MCF 10A (cell line): ENCODE measurements around the gene FBXW9. TPM values are rescaled to one million over a fixed set of nuclear protein-coding genes. Genes with fewer than 3 reads are reported as not detected.
"Not testable (repeated sequence)": the region's sequence is repeated elsewhere in the genome, so short reads cannot be mapped to it uniquely, and the experiment has no call there.

ENCODE experiments used
- BruUV-seq: library from RNA; stranded (reverse); fragments of 400-500 nt; replicated peaks from 2 replicates; lab custom pipeline; 2021; lab: Mats Ljungman, UMichigan
- CTCF ChIA-PET: fragments of 300-600 bp; sonication (Branson Sonifier 250); formaldehyde crosslinking; extraction: SDS; loops from one replicate; lab custom pipeline; 2021; ENCODE audit warnings: antibody characterized with exemption, inconsistent platforms; lab: Yijun Ruan, JAX
- POLR2A ChIA-PET: fragments of 300-600, 350-650 bp; sonication (Branson Sonifier 250); formaldehyde crosslinking; extraction: SDS; loops from one replicate; lab custom pipeline; 2020; ENCODE audit warnings: antibody characterized with exemption, inconsistent platforms; lab: Yijun Ruan, JAX
- DNase-seq: peaks from one replicate; pipeline ENCODE4 v3.0.0-alpha.2; 2018; ENCODE audit not compliant: unreplicated experiment
- H3K27ac Mint-ChIP-seq: one replicate; pipeline ENCODE4 v1.8.0; 2022; ENCODE audit warnings: mild to moderate bottlenecking, low read depth, mixed read lengths; ENCODE audit not compliant: unreplicated experiment
- H3K27me3 Mint-ChIP-seq: one replicate; pipeline ENCODE4 v1.8.0; 2022; ENCODE audit warnings: mixed read lengths; ENCODE audit not compliant: insufficient read depth, unreplicated experiment
- H3K36me3 Mint-ChIP-seq: one replicate; pipeline ENCODE4 v1.8.0; 2022; ENCODE audit warnings: mild to moderate bottlenecking, moderate library complexity, mixed read lengths; ENCODE audit not compliant: insufficient read depth, unreplicated experiment
- H3K4me1 Mint-ChIP-seq: one replicate; pipeline ENCODE4 v1.8.0; 2022; ENCODE audit warnings: mixed read lengths; ENCODE audit not compliant: insufficient read depth, unreplicated experiment
- H3K4me3 Mint-ChIP-seq: one replicate; pipeline ENCODE4 v1.8.0; 2022; ENCODE audit warnings: mild to moderate bottlenecking, moderate library complexity, mixed read lengths; ENCODE audit not compliant: unreplicated experiment
- H3K9me3 Mint-ChIP-seq: one replicate; pipeline ENCODE4 v1.8.0; 2022; ENCODE audit warnings: mixed read lengths; ENCODE audit not compliant: unreplicated experiment
- CTCF ChIP-seq: fragments of 200-600 bp; IDR thresholded peaks from one replicate; pipeline ENCODE4 v1.8.0; 2022; ENCODE audit warnings: antibody characterized with exemption, mild to moderate bottlenecking; ENCODE audit not compliant: unreplicated experiment
- intact Hi-C: fragments of 100-400 bp; cut with micrococcal nuclease; formaldehyde crosslinking; loops from 2 replicates; pipeline ENCODE4 v1.14.1; 2022
- total RNA-seq: library from RNA; stranded (reverse); gene quantifications from 2 replicates; pipeline ENCODE4 v1.2.3, GENCODE V29; 2022

FBXW9 gene
- total RNA-seq, 1 experiment from 2014 or later = 13.8 TPM

GRCh38 chr19:12715929-12716328, 19.5 kb upstream of the FBXW9 start:
- intact Hi-C loops = no loop called here
- no peaks in the 10 kb centered on the region for H3K9me3 Mint-ChIP-seq
- TF ChIP-seq CTCF = no peak
- H3K27me3 Mint-ChIP-seq = no peaks in the 10 kb centered on the region
- H3K4me1 Mint-ChIP-seq = peaks cover 6% of the 10 kb centered on the region
- no peak overlapping the region for H3K27ac Mint-ChIP-seq
- no TSS peak for BruUV-seq
- peaks cover 87% of the 10 kb centered on the region for H3K36me3 Mint-ChIP-seq
- DNase-seq = no peak
- H3K4me3 Mint-ChIP-seq = no peak overlapping the region
- CTCF ChIA-PET = interaction anchor here (0.7 to 2.2 kb wide), 5 partner anchors 42 to 132 kb away, joined by 3 to 6 read pairs (median 4); no protein-coding TSS in a partner anchor
- POLR2A ChIA-PET = interaction anchor here (1.7 kb wide), 1 partner anchor 19 kb away, joined by 5 read pairs; the partner anchor contains the start of gene FBXW9

GRCh38 chr19:12715102-12715501, 18.7 kb upstream of the FBXW9 start:
- H3K9me3 Mint-ChIP-seq = no peaks in the 10 kb centered on the region
- no peaks in the 10 kb centered on the region for H3K4me1 Mint-ChIP-seq
- H3K4me3 Mint-ChIP-seq = no peak overlapping the region
- CTCF ChIA-PET = interaction anchor here (0.7 to 0.9 kb wide), 2 partner anchors 43 to 81 kb away, joined by 3 to 4 read pairs; no protein-coding TSS in a partner anchor
- no peak overlapping the region for H3K27ac Mint-ChIP-seq
- H3K27me3 Mint-ChIP-seq = no peaks in the 10 kb centered on the region
- TF ChIP-seq CTCF = no peak
- H3K36me3 Mint-ChIP-seq = peaks cover 88% of the 10 kb centered on the region
- intact Hi-C loops = no loop called here
- POLR2A ChIA-PET = interaction anchor here (0.6 to 1.7 kb wide), 2 partner anchors 12 to 18 kb away, joined by 3 to 5 read pairs; partner anchors contain the start of gene FBXW9
- no TSS peak for BruUV-seq
- no peak for DNase-seq

- H3K27me3 Mint-ChIP-seq, DNase-seq, intact Hi-C loops, H3K4me1 Mint-ChIP-seq, BruUV-seq, H3K27ac Mint-ChIP-seq, H3K9me3 Mint-ChIP-seq, H3K4me3 Mint-ChIP-seq: not testable (repeated sequence)
- POLR2A ChIA-PET = interaction anchor here (1.1 kb wide), 1 partner anchor 16 kb away, joined by 4 read pairs; no protein-coding TSS in a partner anchor
- H3K36me3 Mint-ChIP-seq = peaks cover 96% of the 10 kb centered on the region
- CTCF ChIA-PET = interaction anchor here (0.7 to 1.4 kb wide), 6 partner anchors 14 to 83 kb away, joined by 3 to 4 read pairs (median 3); no protein-coding TSS in a partner anchor
Observed at GRCh38 chr19:12713304-12713703, 16.9 kb upstream of the FBXW9 start.

- POLR2A ChIA-PET, DNase-seq, H3K4me3 Mint-ChIP-seq, intact Hi-C loops, H3K27ac Mint-ChIP-seq, H3K27me3 Mint-ChIP-seq, H3K4me1 Mint-ChIP-seq, H3K9me3 Mint-ChIP-seq, BruUV-seq: not testable (repeated sequence)
- peak; percentile 32 for TF ChIP-seq CTCF
- peaks cover 96% of the 10 kb centered on the region for H3K36me3 Mint-ChIP-seq
- CTCF ChIA-PET = interaction anchor here (0.6 to 2.1 kb wide), 3 partner anchors 22 to 1818 kb away, joined by 3 to 6 read pairs (median 5); partner anchors contain the start of gene TRIR
Observed at GRCh38 chr19:12712077-12712476, 15.6 kb upstream of the FBXW9 start.
